A673 (cell line): ENCODE measurements around the gene NPHS2.

Experiments
- EZH2 ChIP-seq: fragments of 200-600 bp; sonication (generic); IDR thresholded peaks from 2 replicates; pipeline ENCODE4 v1.6.1; 2017; ENCODE audit warnings: borderline replicate concordance, low read depth, mild to moderate bottlenecking, mixed read lengths, antibody characterized with exemption, low read length; ENCODE audit not compliant: poor library complexity, severe bottlenecking
- TF ChIP-seq, protein P1 (sequence below): fragments of 300-800, 200-600 bp; sonication (generic); conservative IDR thresholded peaks from 2 replicates; pipeline ENCODE4 v1.5.1; 2017; ENCODE audit warnings: low read depth, mild to moderate bottlenecking, antibody characterized with exemption, low read length, moderate library complexity, mixed read lengths

DNA sequence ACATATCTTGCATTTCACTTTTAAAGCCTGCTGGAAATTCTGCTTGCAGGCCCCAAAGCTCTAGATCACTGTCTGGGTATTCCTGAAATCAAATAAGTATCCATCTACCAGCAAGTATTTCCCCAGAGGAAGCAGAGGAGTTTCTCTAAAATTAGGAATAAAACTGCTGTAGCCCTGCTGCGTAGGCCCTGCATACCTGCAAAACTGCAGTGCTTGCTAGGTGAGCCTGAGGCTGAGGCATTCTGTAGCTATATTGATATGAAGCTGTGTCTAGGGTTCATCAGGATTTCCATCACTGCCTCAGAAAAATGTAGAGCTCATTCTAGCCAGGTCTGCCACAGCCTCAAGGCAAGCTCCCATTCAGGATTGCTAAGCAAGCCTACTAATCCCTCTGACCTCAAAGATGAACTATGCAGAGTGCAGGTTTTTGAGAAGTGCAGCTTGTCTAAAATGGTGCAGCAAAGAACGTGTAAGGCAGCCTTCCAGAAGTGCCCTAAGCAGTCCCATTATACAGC lies 28.7 kb downstream of the NPHS2 start:
- TF ChIP-seq, protein P1, sequence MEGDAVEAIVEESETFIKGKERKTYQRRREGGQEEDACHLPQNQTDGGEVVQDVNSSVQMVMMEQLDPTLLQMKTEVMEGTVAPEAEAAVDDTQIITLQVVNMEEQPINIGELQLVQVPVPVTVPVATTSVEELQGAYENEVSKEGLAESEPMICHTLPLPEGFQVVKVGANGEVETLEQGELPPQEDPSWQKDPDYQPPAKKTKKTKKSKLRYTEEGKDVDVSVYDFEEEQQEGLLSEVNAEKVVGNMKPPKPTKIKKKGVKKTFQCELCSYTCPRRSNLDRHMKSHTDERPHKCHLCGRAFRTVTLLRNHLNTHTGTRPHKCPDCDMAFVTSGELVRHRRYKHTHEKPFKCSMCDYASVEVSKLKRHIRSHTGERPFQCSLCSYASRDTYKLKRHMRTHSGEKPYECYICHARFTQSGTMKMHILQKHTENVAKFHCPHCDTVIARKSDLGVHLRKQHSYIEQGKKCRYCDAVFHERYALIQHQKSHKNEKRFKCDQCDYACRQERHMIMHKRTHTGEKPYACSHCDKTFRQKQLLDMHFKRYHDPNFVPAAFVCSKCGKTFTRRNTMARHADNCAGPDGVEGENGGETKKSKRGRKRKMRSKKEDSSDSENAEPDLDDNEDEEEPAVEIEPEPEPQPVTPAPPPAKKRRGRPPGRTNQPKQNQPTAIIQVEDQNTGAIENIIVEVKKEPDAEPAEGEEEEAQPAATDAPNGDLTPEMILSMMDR, result no peak
- no peak for TF ChIP-seq EZH2
